HG03039 (cell line): ENCODE measurements around the gene COG2.
"Not testable (repeated sequence)": the region's sequence is repeated elsewhere in the genome, so short reads cannot be mapped to it uniquely, and the experiment has no call there.

Source experiments
- ATAC-seq: cut with Tn5 transposase; IDR thresholded peaks from one replicate; pipeline ENCODE4 v1.9.1; 2021; ENCODE audit warnings: mild to moderate bottlenecking, moderate library complexity; ENCODE audit not compliant: unreplicated experiment

The COG2 gene

GRCh38 chr1:230624097-230624713 lies 18.1 kb upstream of the COG2 start:
- no peak for ATAC-seq

- ATAC-seq = no peak
These were observed 16.0 kb upstream of the COG2 start for GRCh38 chr1:230626232-230626631.

- no peak for ATAC-seq
These were observed 14.5 kb upstream of the COG2 start for GRCh38 chr1:230627767-230628166.

- no peak for ATAC-seq
These were observed 12.8 kb upstream of the COG2 start for GRCh38 chr1:230629511-230629910.

- ATAC-seq = no peak
These were observed 10.8 kb upstream of the COG2 start for GRCh38 chr1:230631477-230631876.

- ATAC-seq = no peak
These were observed 9.9 kb upstream of the COG2 start for GRCh38 chr1:230632273-230632873.

- ATAC-seq = no peak
These were observed 8.8 kb upstream of the COG2 start for GRCh38 chr1:230633469-230633868.

GRCh38 chr1:230634384-230634783 lies 7.9 kb upstream of the COG2 start:
- ATAC-seq = no peak

- no peak for ATAC-seq
These were observed 5.6 kb upstream of the COG2 start for GRCh38 chr1:230636575-230637148.

- ATAC-seq = no peak
These were observed 2.5 kb upstream of the COG2 start for GRCh38 chr1:230639714-230640209.

- no peak for ATAC-seq
These were observed 935 bp upstream of the COG2 start for GRCh38 chr1:230641346-230641745.

GRCh38 chr1:230641900-230642262 lies 400 bp upstream of the COG2 start:
- ATAC-seq = no peak

- ATAC-seq = no peak
These were observed 1.6 kb downstream of the COG2 start for GRCh38 chr1:230643908-230644307.

GRCh38 chr1:230646710-230647302 lies 4.5 kb downstream of the COG2 start:
- ATAC-seq = no peak

- ATAC-seq = no peak
These were observed 5.0 kb downstream of the COG2 start for GRCh38 chr1:230647321-230647720.

- no peak for ATAC-seq
These were observed 5.8 kb downstream of the COG2 start for GRCh38 chr1:230648114-230648513.

GRCh38 chr1:230650300-230650699 lies 8.0 kb downstream of the COG2 start:
- ATAC-seq = no peak

GRCh38 chr1:230651235-230651634 lies 9.0 kb downstream of the COG2 start:
- no peak for ATAC-seq

- not testable (repeated sequence) for ATAC-seq
These were observed 14.4 kb downstream of the COG2 start for GRCh38 chr1:230656719-230657118.

GRCh38 chr1:230658103-230658502 lies 15.8 kb downstream of the COG2 start:
- not testable (repeated sequence) for ATAC-seq

GRCh38 chr1:230658691-230659090 lies 16.4 kb downstream of the COG2 start:
- no peak for ATAC-seq

GRCh38 chr1:230661976-230662375 lies 19.7 kb downstream of the COG2 start:
- ATAC-seq = no peak
